Right atrium auricular region (tissue), 2 donors: ENCODE data around the gene ADGRD2. TPM values are rescaled to one million over a fixed set of nuclear protein-coding genes. Genes with fewer than 3 reads are reported as not detected.

Source experiments
- DNase-seq: peaks from one replicate; pipeline ENCODE4 v3.0.0-alpha.2; 2019; ENCODE audit warnings: low spot score
- H3K27ac ChIP-seq, 2 donors: fragments of 200-600 bp; sonication (generic); 1 replicate in 1 of 2; 2 replicates in 1 of 2; pipeline ENCODE4 v1.5.1; 2016 to 2019
- H3K27me3 ChIP-seq, 2 donors: fragments of 200-600 bp; sonication (generic); one replicate each; pipeline versions ENCODE4 v1.5.1 to v1.6.0; 2017 to 2019
- H3K36me3 ChIP-seq: fragments of 200-600 bp; sonication (generic); one replicate; pipeline ENCODE4 v1.5.1; 2016
- H3K4me1 ChIP-seq, 2 donors: fragments of 200-600 bp; sonication (generic); one replicate each; pipeline versions ENCODE4 v1.5.1 to v1.6.0; 2017 to 2019
- H3K4me3 ChIP-seq, 2 donors: fragments of 200-600 bp; sonication (generic); 1 replicate in 1 of 2; 2 replicates in 1 of 2; pipeline ENCODE4 v1.5.1; 2017 to 2019; ENCODE audit warnings: mild to moderate bottlenecking in 1 of 2, moderate library complexity in 1 of 2
- H3K9me3 ChIP-seq, 2 donors: fragments of 200-600 bp; sonication (generic); one replicate each; pipeline ENCODE4 v1.5.1; 2019
- CTCF ChIP-seq, 2 donors: fragments of 200-600 bp; sonication (generic); IDR thresholded peaks; one replicate each; pipeline ENCODE4 v1.5.1; 2019; ENCODE audit warnings: antibody characterized with exemption in 2 of 2
- total RNA-seq, 2 donors: library from RNA; depleted of rRNA; stranded (reverse); fragments of >200 nt; gene quantifications; one replicate each; pipeline ENCODE4 v1.1.0, GENCODE V29; 2016

ADGRD2 gene
- total RNA-seq, 2 donors from 2014 or later, result not detected

GRCh38 chr9:124483481-124483880, 33.2 kb downstream of the ADGRD2 start:
- no peaks in the 10 kb centered on the region for H3K4me1 ChIP-seq
- H3K4me3 ChIP-seq, result no peak overlapping the region
- no peak overlapping the region for H3K27ac ChIP-seq
- no peaks in the 10 kb centered on the region for H3K36me3 ChIP-seq
- H3K27me3 ChIP-seq, result no peaks in the 10 kb centered on the region
- no peaks in the 10 kb centered on the region for H3K9me3 ChIP-seq
- TF ChIP-seq CTCF (IDR thresholded peaks at IDR 0.05), result no peak
- DNase-seq, result no peak

- no peak for DNase-seq
- TF ChIP-seq CTCF (IDR thresholded peaks at IDR 0.05), result no peak
- Histone ChIP-seq H3K4me1 (no peaks in the 10 kb centered on the region), H3K4me3 (no peak overlapping the region), H3K27ac (no peak overlapping the region), H3K36me3 (no peaks in the 10 kb centered on the region), H3K27me3 (no peaks in the 10 kb centered on the region), H3K9me3 (no peaks in the 10 kb centered on the region)
Measured at GRCh38 chr9:124485201-124485600, 35.0 kb downstream of the ADGRD2 start.

GRCh38 chr9:124485936-124486335, 35.7 kb downstream of the ADGRD2 start:
- no peaks in the 10 kb centered on the region for H3K36me3 ChIP-seq
- no peaks in the 10 kb centered on the region for H3K4me1 ChIP-seq
- H3K4me3 ChIP-seq, result no peak overlapping the region
- TF ChIP-seq CTCF (IDR thresholded peaks at IDR 0.05), result no peak
- no peak overlapping the region for H3K27ac ChIP-seq
- DNase-seq, result no peak
- no peaks in the 10 kb centered on the region for H3K27me3 ChIP-seq
- H3K9me3 ChIP-seq, result no peaks in the 10 kb centered on the region

GRCh38 chr9:124486778-124487259, 36.6 kb downstream of the ADGRD2 start:
- Histone ChIP-seq H3K27me3 (no peaks in the 10 kb centered on the region), H3K4me3 (no peak overlapping the region), H3K4me1 (no peaks in the 10 kb centered on the region), H3K27ac (no peak overlapping the region), H3K9me3 (no peaks in the 10 kb centered on the region), H3K36me3 (no peaks in the 10 kb centered on the region)
- TF ChIP-seq CTCF (IDR thresholded peaks at IDR 0.05), result no peak
- DNase-seq, result no peak

- H3K27me3 ChIP-seq, result no peaks in the 10 kb centered on the region
- DNase-seq, result no peak
Measured at GRCh38 chr9:124487260-124488182, 37.3 kb downstream of the ADGRD2 start.

More at GRCh38 chr9:124487260-124488182, 37.3 kb downstream of the ADGRD2 start:
- H3K4me3 ChIP-seq, result no peak overlapping the region
- TF ChIP-seq CTCF (IDR thresholded peaks at IDR 0.05), result no peak
- H3K9me3 ChIP-seq, result no peaks in the 10 kb centered on the region
- H3K36me3 ChIP-seq, result no peaks in the 10 kb centered on the region
- H3K4me1 ChIP-seq, result no peaks in the 10 kb centered on the region
- H3K27ac ChIP-seq, result no peak overlapping the region
